ENCODE data around the gene RHBDD1. TPM values are rescaled to one million over a fixed set of nuclear protein-coding genes. Genes with fewer than 3 reads are reported as not detected.

Gene RHBDD1
- total RNA-seq, 1 experiment from 2014 or later: 28.0 TPM

DNA sequence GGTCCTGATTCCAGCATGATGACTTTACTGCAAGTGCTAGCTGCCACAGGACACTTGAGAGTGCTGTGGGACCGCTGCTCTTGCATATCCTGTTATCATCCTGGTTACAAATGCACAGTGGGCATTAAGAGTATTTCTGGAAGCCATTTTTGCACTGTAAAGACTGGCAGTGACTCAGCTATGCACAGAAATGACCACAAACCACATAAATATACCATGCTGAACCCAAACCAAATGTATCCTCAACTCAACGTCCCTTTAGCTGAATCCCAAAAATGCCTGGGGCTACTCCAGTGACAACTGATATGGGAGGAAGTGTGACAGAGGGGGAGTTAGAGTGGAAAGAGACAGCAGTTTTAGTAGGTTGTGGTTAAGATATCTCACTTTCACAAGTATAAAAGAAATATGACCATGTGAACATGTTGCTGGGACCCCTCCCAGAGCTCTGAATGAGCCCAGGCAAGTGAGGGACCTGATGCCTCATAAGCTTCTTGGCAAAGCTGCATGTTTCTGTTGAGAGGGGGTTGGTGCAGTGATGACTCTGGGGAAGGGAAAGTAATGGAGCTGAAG, 37.3 kb downstream of the RHBDD1 start:
- POLR2A ChIA-PET (ENCODE audit: low non-redundant PET): no interaction called here
- CTCF ChIA-PET: no interaction called here
- no TSS peak for BruUV-seq (replicated peaks)
- no peaks in the 10 kb centered on the region for H3K9me3 ChIP-seq (ENCODE audit: low read depth, low read length, poor library complexity, severe bottlenecking)
- H3K36me3 ChIP-seq (ENCODE audit: insufficient read depth, low read length, poor library complexity, severe bottlenecking): no peaks in the 10 kb centered on the region
- no peaks in the 10 kb centered on the region for H3K27me3 ChIP-seq (replicated peaks; ENCODE audit: insufficient read depth, low read depth, low read length, poor library complexity)
- H3K4me1 ChIP-seq (ENCODE audit: insufficient read depth, low read length, poor library complexity, severe bottlenecking): no peaks in the 10 kb centered on the region
- TF ChIP-seq, protein P1, sequence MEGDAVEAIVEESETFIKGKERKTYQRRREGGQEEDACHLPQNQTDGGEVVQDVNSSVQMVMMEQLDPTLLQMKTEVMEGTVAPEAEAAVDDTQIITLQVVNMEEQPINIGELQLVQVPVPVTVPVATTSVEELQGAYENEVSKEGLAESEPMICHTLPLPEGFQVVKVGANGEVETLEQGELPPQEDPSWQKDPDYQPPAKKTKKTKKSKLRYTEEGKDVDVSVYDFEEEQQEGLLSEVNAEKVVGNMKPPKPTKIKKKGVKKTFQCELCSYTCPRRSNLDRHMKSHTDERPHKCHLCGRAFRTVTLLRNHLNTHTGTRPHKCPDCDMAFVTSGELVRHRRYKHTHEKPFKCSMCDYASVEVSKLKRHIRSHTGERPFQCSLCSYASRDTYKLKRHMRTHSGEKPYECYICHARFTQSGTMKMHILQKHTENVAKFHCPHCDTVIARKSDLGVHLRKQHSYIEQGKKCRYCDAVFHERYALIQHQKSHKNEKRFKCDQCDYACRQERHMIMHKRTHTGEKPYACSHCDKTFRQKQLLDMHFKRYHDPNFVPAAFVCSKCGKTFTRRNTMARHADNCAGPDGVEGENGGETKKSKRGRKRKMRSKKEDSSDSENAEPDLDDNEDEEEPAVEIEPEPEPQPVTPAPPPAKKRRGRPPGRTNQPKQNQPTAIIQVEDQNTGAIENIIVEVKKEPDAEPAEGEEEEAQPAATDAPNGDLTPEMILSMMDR (conservative IDR thresholded peaks at IDR 0.05; ENCODE audit: low read depth, low read length): no peak
- no peak for TF ChIP-seq EZH2 (IDR thresholded peaks at IDR 0.05; ENCODE audit: borderline replicate concordance, low read depth, low read length, poor library complexity, severe bottlenecking)
- H3K27ac ChIP-seq (ENCODE audit: low read depth, low read length, poor library complexity, severe bottlenecking): no peak overlapping the region
- no peak overlapping the region for H3K4me3 ChIP-seq (ENCODE audit: low read depth, low read length, poor library complexity, severe bottlenecking)
- DNase-seq (ENCODE audit: low spot score): no peak
- intact Hi-C loops (cut with micrococcal nuclease; ENCODE audit: unreplicated experiment): no loop called here

DNA sequence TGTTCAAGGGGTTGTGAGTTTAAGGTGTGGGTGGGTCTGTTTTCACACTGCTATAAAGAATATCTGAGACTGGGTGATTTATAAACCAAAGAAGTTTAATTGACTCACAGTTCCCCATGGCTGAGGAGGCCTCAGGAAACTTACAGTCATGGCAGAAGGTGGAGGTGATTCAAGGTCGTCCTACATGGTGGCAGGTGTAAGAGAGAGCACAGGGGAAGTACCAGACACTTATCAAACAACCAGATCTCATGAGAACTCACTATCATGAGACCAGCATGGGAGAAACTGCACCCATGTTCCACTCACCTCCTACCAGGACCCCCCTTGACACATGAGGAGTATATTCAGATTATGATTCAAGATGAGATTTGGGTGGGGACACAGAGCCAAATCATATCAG, 38.0 kb downstream of the RHBDD1 start:
- H3K9me3 ChIP-seq (ENCODE audit: low read depth, low read length, poor library complexity, severe bottlenecking): no peaks in the 10 kb centered on the region
- TF ChIP-seq EZH2 (IDR thresholded peaks at IDR 0.05; ENCODE audit: borderline replicate concordance, low read depth, low read length, poor library complexity, severe bottlenecking): no peak
- TF ChIP-seq, protein P1 (conservative IDR thresholded peaks at IDR 0.05; ENCODE audit: low read depth, low read length): no peak
- intact Hi-C loops (cut with micrococcal nuclease; ENCODE audit: unreplicated experiment): no loop called here
- no peaks in the 10 kb centered on the region for H3K36me3 ChIP-seq (ENCODE audit: insufficient read depth, low read length, poor library complexity, severe bottlenecking)
- no peak overlapping the region for H3K27ac ChIP-seq (ENCODE audit: low read depth, low read length, poor library complexity, severe bottlenecking)
- H3K27me3 ChIP-seq (replicated peaks; ENCODE audit: insufficient read depth, low read depth, low read length, poor library complexity): no peaks in the 10 kb centered on the region
- no TSS peak for BruUV-seq (replicated peaks)
- H3K4me1 ChIP-seq (ENCODE audit: insufficient read depth, low read length, poor library complexity, severe bottlenecking): no peaks in the 10 kb centered on the region
- no peak overlapping the region for H3K4me3 ChIP-seq (ENCODE audit: low read depth, low read length, poor library complexity, severe bottlenecking)
- ChIA-PET CTCF (no interaction called here), POLR2A (ENCODE audit: low non-redundant PET) (no interaction called here)
- DNase-seq (ENCODE audit: low spot score): no peak

DNA sequence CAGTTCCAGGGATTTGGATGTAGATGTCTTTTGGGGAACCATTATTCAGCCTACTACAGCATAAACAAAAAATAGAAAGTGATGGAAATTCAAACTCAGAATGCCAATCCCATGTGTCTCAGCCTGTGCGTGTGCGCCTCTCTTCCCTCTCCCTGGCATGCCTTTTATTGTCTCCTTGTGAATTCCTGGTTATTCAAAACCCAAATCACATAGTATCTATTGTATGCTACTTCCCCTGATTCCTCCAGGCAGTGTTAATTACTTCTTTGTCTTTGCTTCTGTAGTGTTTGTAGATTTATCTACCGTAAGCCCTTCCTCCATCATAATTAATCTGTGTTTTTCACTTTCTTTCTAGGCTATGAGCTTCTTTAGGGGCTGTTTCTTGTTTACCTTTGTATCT, 38.9 kb downstream of the RHBDD1 start:
- POLR2A ChIA-PET (ENCODE audit: low non-redundant PET): no interaction called here
- H3K4me3 ChIP-seq (ENCODE audit: low read depth, low read length, poor library complexity, severe bottlenecking): no peak overlapping the region
- H3K4me1 ChIP-seq (ENCODE audit: insufficient read depth, low read length, poor library complexity, severe bottlenecking): no peaks in the 10 kb centered on the region
- intact Hi-C loops (cut with micrococcal nuclease; ENCODE audit: unreplicated experiment): no loop called here
- no TSS peak for BruUV-seq (replicated peaks)
- H3K9me3 ChIP-seq (ENCODE audit: low read depth, low read length, poor library complexity, severe bottlenecking): no peaks in the 10 kb centered on the region
- H3K36me3 ChIP-seq (ENCODE audit: insufficient read depth, low read length, poor library complexity, severe bottlenecking): no peaks in the 10 kb centered on the region
- TF ChIP-seq EZH2 (IDR thresholded peaks at IDR 0.05; ENCODE audit: borderline replicate concordance, low read depth, low read length, poor library complexity, severe bottlenecking): no peak
- no peak overlapping the region for H3K27ac ChIP-seq (ENCODE audit: low read depth, low read length, poor library complexity, severe bottlenecking)
- no peaks in the 10 kb centered on the region for H3K27me3 ChIP-seq (replicated peaks; ENCODE audit: insufficient read depth, low read depth, low read length, poor library complexity)
- no peak for DNase-seq (ENCODE audit: low spot score)
- CTCF ChIA-PET: no interaction called here

All from A673 (cell line).